CD14-positive monocyte (primary cell): ENCODE data around the gene SEC24C. TPM values are rescaled to one million over a fixed set of nuclear protein-coding genes. Genes with fewer than 3 reads are reported as not detected.

Source experiments
- DNase-seq, 3 donors: peaks; one replicate each; pipeline ENCODE4 v3.0.0-alpha.2; 2011 to 2022
- H2AFZ ChIP-seq: 2 replicates; pipeline ENCODE4 v1.6.0; 2012; ENCODE audit warnings: mild to moderate bottlenecking, low read depth, low read length, inconsistent platforms; ENCODE audit not compliant: insufficient read depth, poor library complexity, severe bottlenecking
- H3K27ac ChIP-seq, 2 donors: 1 replicate in 1 of 2; 2 replicates in 1 of 2; pipeline ENCODE4 v1.5.1; 2012 to 2013; ENCODE audit warnings: low read length in 2 of 2, control low read depth in 1 of 2, inconsistent platforms in 1 of 2, low read depth in 1 of 2, mild to moderate bottlenecking in 1 of 2
- H3K27me3 ChIP-seq, 2 donors: one replicate each; pipeline versions ENCODE4 v1.6.0 to v1.6.1; 2011 to 2013; ENCODE audit warnings: low read length in 2 of 2; ENCODE audit not compliant: control insufficient read depth in 2 of 2, insufficient read depth in 2 of 2
- H3K36me3 ChIP-seq, 2 donors: replicated peaks in 1 of 2; 1 replicate in 1 of 2; 2 replicates in 1 of 2; pipeline versions ENCODE4 v1.5.1 to v1.6.1; 2012 to 2013; ENCODE audit warnings: low read length in 2 of 2, control low read depth in 1 of 2, inconsistent platforms in 1 of 2, mild to moderate bottlenecking in 1 of 2; ENCODE audit not compliant: insufficient read depth in 2 of 2, control insufficient read depth in 1 of 2
- H3K4me1 ChIP-seq, 2 donors: 1 replicate in 1 of 2; 2 replicates in 1 of 2; pipeline versions ENCODE4 v1.5.1 to v1.6.1; 2012 to 2013; ENCODE audit warnings: low read length in 2 of 2, control low read depth in 1 of 2, inconsistent platforms in 1 of 2, mild to moderate bottlenecking in 1 of 2, moderate library complexity in 1 of 2; ENCODE audit not compliant: insufficient read depth in 2 of 2, control insufficient read depth in 1 of 2
- H3K4me2 ChIP-seq: replicated peaks from 2 replicates; pipeline ENCODE3; 2012; ENCODE audit warnings: low read length, moderate library complexity, mild to moderate bottlenecking; ENCODE audit not compliant: poor library complexity, severe bottlenecking; ENCODE audit errors: extremely low read depth
- H3K4me3 ChIP-seq, 3 experiments: fragments of 200-600 bp in 1 of 3; sonication (generic) in 1 of 3; replicated peaks in 1 of 3; 1 replicate in 2 of 3; 2 replicates in 1 of 3; pipeline ENCODE4 v1.5.1; 2011 to 2013; ENCODE audit warnings: low read length in 3 of 3, mild to moderate bottlenecking in 3 of 3, control low read depth in 2 of 3, low read depth in 2 of 3, inconsistent platforms in 1 of 3, moderate library complexity in 1 of 3
- H3K79me2 ChIP-seq: 2 replicates; pipeline ENCODE4 v1.6.0; 2012; ENCODE audit warnings: mild to moderate bottlenecking, control low read depth, inconsistent platforms, low read length, moderate library complexity; ENCODE audit not compliant: insufficient read depth
- H3K9ac ChIP-seq: 2 replicates; pipeline ENCODE4 v1.6.0; 2017; ENCODE audit warnings: low read length, mild to moderate bottlenecking; ENCODE audit not compliant: insufficient read depth, poor library complexity, severe bottlenecking
- H3K9me3 ChIP-seq, 2 donors: replicated peaks in 1 of 2; 1 replicate in 1 of 2; 2 replicates in 1 of 2; pipeline versions ENCODE4 v1.5.1 to v1.6.1; 2012 to 2013; ENCODE audit warnings: low read length in 2 of 2, control low read depth in 1 of 2; ENCODE audit not compliant: control insufficient read depth in 1 of 2, insufficient read depth in 1 of 2
- H4K20me1 ChIP-seq: 2 replicates; pipeline ENCODE4 v1.6.0; 2012; ENCODE audit warnings: mild to moderate bottlenecking, low read length, control low read depth, moderate library complexity; ENCODE audit not compliant: insufficient read depth
- H3K27ac Mint-ChIP-seq, 7 donors: one replicate each; pipeline ENCODE4 v1.8.0; 2020; ENCODE audit warnings: mild to moderate bottlenecking in 7 of 7, mixed read lengths in 7 of 7, moderate library complexity in 6 of 7, inconsistent platforms in 2 of 7
- H3K27me3 Mint-ChIP-seq, 3 donors: one replicate each; pipeline ENCODE4 v1.8.0; 2021 to 2022; ENCODE audit warnings: low read depth in 3 of 3, mild to moderate bottlenecking in 3 of 3, mixed read lengths in 3 of 3, moderate library complexity in 3 of 3, inconsistent platforms in 1 of 3
- H3K36me3 Mint-ChIP-seq, 2 donors: one replicate each; pipeline ENCODE4 v1.8.0; 2020; ENCODE audit warnings: mixed read lengths in 2 of 2, inconsistent platforms in 1 of 2, mild to moderate bottlenecking in 1 of 2
- H3K4me1 Mint-ChIP-seq: one replicate; pipeline ENCODE4 v1.8.0; 2020; ENCODE audit warnings: mild to moderate bottlenecking, mixed read lengths
- H3K4me3 Mint-ChIP-seq, 2 donors: one replicate each; pipeline ENCODE4 v1.8.0; 2020; ENCODE audit warnings: mild to moderate bottlenecking in 2 of 2, mixed read lengths in 2 of 2, moderate library complexity in 1 of 2
- H3K9me3 Mint-ChIP-seq, 7 donors: one replicate each; pipeline ENCODE4 v1.8.0; 2020 to 2022; ENCODE audit warnings: mixed read lengths in 7 of 7, mild to moderate bottlenecking in 6 of 7, moderate library complexity in 6 of 7, inconsistent platforms in 2 of 7
- CTCF ChIP-seq: fragments of 200-600 bp; IDR thresholded peaks from one replicate; pipeline ENCODE4 v1.8.0; 2022; ENCODE audit warnings: antibody characterized with exemption, mild to moderate bottlenecking
- WGBS: methylation state at CpG from one replicate; pipeline ENCODE4 v1.1.5; 2013; ENCODE audit warnings: missing lambda C conversion rate; ENCODE audit not compliant: insufficient coverage; 5-methylcytosine and 5-hydroxymethylcytosine counted together
- intact Hi-C, 2 donors: fragments of 100-400 bp; cut with micrococcal nuclease; formaldehyde crosslinking; loops; one replicate each; pipeline versions ENCODE4 v1.15.0 to v1.15.1; 2023
- polyA plus RNA-seq, 3 donors: library from polyadenylated mRNA; depleted of rRNA in 1 of 3; unstranded in 2 of 3; stranded (reverse) in 1 of 3; fragments of 300-500 nt in 2 of 3; fragments of >200 nt in 1 of 3; fragmentation: Illumina TruSeq in 2 of 3; gene quantifications; 1 replicate in 2 of 3; 2 replicates in 1 of 3; pipeline ENCODE4 v1.2.3, GENCODE V29; 2012 to 2021

The SEC24C gene
- polyA plus RNA-seq, 3 donors, result 25.7 to 65.8 (median 44.8) TPM

GRCh38 chr10:73816917-73817729 is 73.0 kb downstream of the SEC24C start:
- intact Hi-C loops, result no loop called here
- Mint-ChIP-seq H3K4me1 (peaks cover 52% of the 10 kb centered on the region), H3K9me3 (no peaks in the 10 kb centered on the region), H3K27ac (peak overlapping the region; percentile 75 to 92 (median 82)), H3K36me3 (peaks cover 42 to 60% of the 10 kb centered on the region in 2 donors), H3K4me3 (no peak overlapping the region), H3K27me3 (peaks cover 0 to 4% (median 0%) of the 10 kb centered on the region in 3 donors)
- Histone ChIP-seq H3K4me1 (peaks cover 50 to 53% of the 10 kb centered on the region in 2 donors), H3K36me3 (peaks cover 27 to 47% of the 10 kb centered on the region in 2 donors), H3K27me3 (no peaks in the 10 kb centered on the region), H3K9ac (peak overlapping the region; percentile 48), H2AFZ (no peak overlapping the region), H3K4me3 (no peak overlapping the region), H3K9me3 (no peaks in the 10 kb centered on the region), H3K4me2 (peak overlapping the region; percentile 66), H3K27ac (peak overlapping the region; percentile 50 to 66), H4K20me1 (no peaks in the 10 kb centered on the region), H3K79me2 (no peaks in the 10 kb centered on the region)
- no peak for DNase-seq
- WGBS, result 80% methylated on average over 6 of the region's 10 CpGs
- TF ChIP-seq CTCF, result no peak

GRCh38 chr10:73817826-73818225 is 73.7 kb downstream of the SEC24C start:
- H3K4me1 ChIP-seq, result peaks cover 46 to 53% of the 10 kb centered on the region in 2 donors
- Mint-ChIP-seq H3K27me3 (peaks cover 0 to 4% (median 0%) of the 10 kb centered on the region in 3 donors), H3K4me1 (peaks cover 51% of the 10 kb centered on the region), H3K4me3 (no peak overlapping the region), H3K36me3 (peaks cover 46 to 63% of the 10 kb centered on the region in 2 donors), H3K9me3 (no peaks in the 10 kb centered on the region), H3K27ac (peak overlapping the region in 4 of 7 donors; percentile 6 to 79 (median 50))
- WGBS, result 100% methylated on average over 5 of the region's 5 CpGs
- peaks cover 31 to 51% of the 10 kb centered on the region in 2 donors for H3K36me3 ChIP-seq
- intact Hi-C loops, result no loop called here
- H3K4me2 ChIP-seq, result no peak overlapping the region
- no peaks in the 10 kb centered on the region for H4K20me1 ChIP-seq
- no peak overlapping the region for H2AFZ ChIP-seq
- H3K4me3 ChIP-seq, result no peak overlapping the region
- DNase-seq, result no peak
- H3K27me3 ChIP-seq, result no peaks in the 10 kb centered on the region
- H3K79me2 ChIP-seq, result no peaks in the 10 kb centered on the region
- H3K27ac ChIP-seq, result peak overlapping the region in 1 of 2 donors; percentile 66
- no peak for TF ChIP-seq CTCF
- H3K9me3 ChIP-seq, result no peaks in the 10 kb centered on the region
- H3K9ac ChIP-seq, result peak overlapping the region; percentile 5
